DND-41 (cell line): Measurements from ENCODE around the gene VKORC1L1.
"Not testable (repeated sequence)": the region's sequence is repeated elsewhere in the genome, so short reads cannot be mapped to it uniquely, and the experiment has no call there.

Experiments used
- ATAC-seq: fragments of 200-7000 bp; cut with Tn5 transposase; 3 replicates; pipeline ENCODE4 v1.9.1; 2021; ENCODE audit warnings: low read depth; ENCODE audit not compliant: insufficient read depth
- DNase-seq: peaks from one replicate; pipeline ENCODE4 v3.0.0-alpha.2; 2020
- H2AFZ ChIP-seq: 2 replicates; pipeline ENCODE4 v1.6.0; 2012; ENCODE audit warnings: low read depth, low read length
- H3K27ac ChIP-seq: 2 replicates; pipeline ENCODE4 v1.5.1; 2012; ENCODE audit warnings: low read length, inconsistent platforms
- H3K27me3 ChIP-seq: fragments of 200-600 bp; sonication (generic); 2 replicates; pipeline ENCODE4 v1.6.0; 2012; ENCODE audit warnings: low read length, mild to moderate bottlenecking, inconsistent platforms; ENCODE audit not compliant: insufficient read depth, poor library complexity
- H3K36me3 ChIP-seq: 2 replicates; pipeline ENCODE4 v1.5.1; 2012; ENCODE audit warnings: low read length, inconsistent platforms; ENCODE audit not compliant: insufficient read depth
- H3K4me1 ChIP-seq: 2 replicates; pipeline ENCODE4 v1.5.1; 2012; ENCODE audit warnings: mild to moderate bottlenecking, low read length; ENCODE audit not compliant: insufficient read depth
- H3K4me2 ChIP-seq: 2 replicates; pipeline ENCODE4 v1.6.0; 2012; ENCODE audit warnings: mild to moderate bottlenecking, moderate library complexity, low read length, inconsistent platforms; ENCODE audit not compliant: insufficient read depth
- H3K4me3 ChIP-seq, 2 experiments: fragments of 200-600 bp in 1 of 2; shearing (Covaris generic) in 1 of 2; 2 replicates each; pipeline ENCODE4 v1.5.1; 2012 to 2016; ENCODE audit warnings: inconsistent platforms in 2 of 2, low read length in 2 of 2, mild to moderate bottlenecking in 2 of 2, low read depth in 1 of 2, moderate library complexity in 1 of 2
- H3K79me2 ChIP-seq: 2 replicates; pipeline ENCODE4 v1.6.0; 2012; ENCODE audit warnings: low read length, inconsistent platforms; ENCODE audit not compliant: insufficient read depth
- H3K9ac ChIP-seq: 2 replicates; pipeline ENCODE4 v1.6.0; 2012; ENCODE audit warnings: low read depth, mild to moderate bottlenecking, inconsistent platforms, low read length, moderate library complexity
- H3K9me3 ChIP-seq: 2 replicates; pipeline ENCODE4 v1.5.1; 2012; ENCODE audit warnings: low read length, moderate library complexity, mild to moderate bottlenecking, inconsistent platforms; ENCODE audit not compliant: insufficient read depth, severe bottlenecking
- H4K20me1 ChIP-seq: 2 replicates; pipeline ENCODE4 v1.6.0; 2012; ENCODE audit warnings: low read length; ENCODE audit not compliant: insufficient read depth
- EZH2 ChIP-seq: IDR thresholded peaks from 3 replicates; pipeline ENCODE4 v1.6.1; 2012; ENCODE audit warnings: borderline replicate concordance, low read depth, mild to moderate bottlenecking, moderate library complexity, low read length, inconsistent platforms; ENCODE audit not compliant: severe bottlenecking
- TF ChIP-seq, protein P1 (sequence below): IDR thresholded peaks from 2 replicates; pipeline ENCODE4 v1.5.1; 2012; ENCODE audit warnings: borderline replicate concordance, low read length, moderate library complexity, mild to moderate bottlenecking; ENCODE audit not compliant: poor library complexity, severe bottlenecking; ENCODE audit errors: extremely low read depth

VKORC1L1 gene

GRCh38 chr7:65839846-65840245 lies 33.0 kb upstream of the VKORC1L1 start:
- ATAC-seq = no peak
- Histone ChIP-seq H3K9me3 (no peaks in the 10 kb centered on the region), H3K79me2 (no peaks in the 10 kb centered on the region), H2AFZ (no peak overlapping the region), H3K9ac (no peak overlapping the region), H3K4me2 (no peak overlapping the region), H4K20me1 (no peaks in the 10 kb centered on the region), H3K4me3 (no peak overlapping the region), H3K36me3 (no peaks in the 10 kb centered on the region), H3K27me3 (no peaks in the 10 kb centered on the region), H3K27ac (no peak overlapping the region), H3K4me1 (no peaks in the 10 kb centered on the region)
- TF ChIP-seq EZH2 = no peak
- TF ChIP-seq, protein P1, sequence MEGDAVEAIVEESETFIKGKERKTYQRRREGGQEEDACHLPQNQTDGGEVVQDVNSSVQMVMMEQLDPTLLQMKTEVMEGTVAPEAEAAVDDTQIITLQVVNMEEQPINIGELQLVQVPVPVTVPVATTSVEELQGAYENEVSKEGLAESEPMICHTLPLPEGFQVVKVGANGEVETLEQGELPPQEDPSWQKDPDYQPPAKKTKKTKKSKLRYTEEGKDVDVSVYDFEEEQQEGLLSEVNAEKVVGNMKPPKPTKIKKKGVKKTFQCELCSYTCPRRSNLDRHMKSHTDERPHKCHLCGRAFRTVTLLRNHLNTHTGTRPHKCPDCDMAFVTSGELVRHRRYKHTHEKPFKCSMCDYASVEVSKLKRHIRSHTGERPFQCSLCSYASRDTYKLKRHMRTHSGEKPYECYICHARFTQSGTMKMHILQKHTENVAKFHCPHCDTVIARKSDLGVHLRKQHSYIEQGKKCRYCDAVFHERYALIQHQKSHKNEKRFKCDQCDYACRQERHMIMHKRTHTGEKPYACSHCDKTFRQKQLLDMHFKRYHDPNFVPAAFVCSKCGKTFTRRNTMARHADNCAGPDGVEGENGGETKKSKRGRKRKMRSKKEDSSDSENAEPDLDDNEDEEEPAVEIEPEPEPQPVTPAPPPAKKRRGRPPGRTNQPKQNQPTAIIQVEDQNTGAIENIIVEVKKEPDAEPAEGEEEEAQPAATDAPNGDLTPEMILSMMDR = no peak
- DNase-seq = no peak

GRCh38 chr7:65840446-65840845 lies 32.4 kb upstream of the VKORC1L1 start:
- Histone ChIP-seq H3K36me3 (no peaks in the 10 kb centered on the region), H3K79me2 (no peaks in the 10 kb centered on the region), H3K4me1 (no peaks in the 10 kb centered on the region), H2AFZ (no peak overlapping the region), H3K4me2 (no peak overlapping the region), H3K9ac (no peak overlapping the region), H3K27me3 (no peaks in the 10 kb centered on the region), H4K20me1 (no peaks in the 10 kb centered on the region), H3K4me3 (no peak overlapping the region), H3K27ac (no peak overlapping the region), H3K9me3 (no peaks in the 10 kb centered on the region)
- DNase-seq = no peak
- ATAC-seq = no peak
- TF ChIP-seq EZH2 = no peak
- TF ChIP-seq, protein P1 = no peak

- H2AFZ ChIP-seq, H3K9me3 ChIP-seq, H3K27me3 ChIP-seq, H3K4me3 ChIP-seq, H3K4me2 ChIP-seq, H3K9ac ChIP-seq, H4K20me1 ChIP-seq, H3K79me2 ChIP-seq, H3K4me1 ChIP-seq, H3K27ac ChIP-seq, ATAC-seq, DNase-seq, H3K36me3 ChIP-seq: not testable (repeated sequence)
Observed at GRCh38 chr7:65843616-65844015, 29.3 kb upstream of the VKORC1L1 start.

- H3K27me3 ChIP-seq = no peaks in the 10 kb centered on the region
- H3K36me3 ChIP-seq = no peaks in the 10 kb centered on the region
- no peak overlapping the region for H3K4me3 ChIP-seq
- H2AFZ ChIP-seq = no peak overlapping the region
- no peak overlapping the region for H3K27ac ChIP-seq
- ATAC-seq = no peak
- no peaks in the 10 kb centered on the region for H4K20me1 ChIP-seq
- TF ChIP-seq, protein P1 = no peak
- no peak for TF ChIP-seq EZH2
- DNase-seq = no peak
- H3K9ac ChIP-seq = no peak overlapping the region
- H3K9me3 ChIP-seq = no peaks in the 10 kb centered on the region
- H3K79me2 ChIP-seq = no peaks in the 10 kb centered on the region
- H3K4me1 ChIP-seq = no peaks in the 10 kb centered on the region
- no peak overlapping the region for H3K4me2 ChIP-seq
Observed at GRCh38 chr7:65846008-65846570, 26.8 kb upstream of the VKORC1L1 start.

DNA sequence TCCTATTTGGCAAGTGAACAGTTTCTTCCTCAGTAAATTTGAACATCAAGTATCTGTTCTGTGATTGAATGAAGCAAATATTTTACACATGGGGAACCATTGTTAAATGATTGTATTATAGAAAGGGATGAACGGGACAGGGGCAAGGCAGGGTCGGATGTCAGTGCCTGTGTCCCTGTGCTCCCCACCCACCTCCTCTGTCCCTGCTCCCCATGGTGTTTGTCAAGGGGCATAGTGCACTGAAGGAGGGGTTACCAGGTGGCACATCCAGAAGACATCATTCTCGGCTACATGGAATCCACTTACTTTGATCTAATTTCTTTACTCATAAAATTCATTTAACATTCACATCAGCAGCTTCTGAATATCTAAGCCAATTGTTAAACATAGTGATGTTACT lies 19.4 kb upstream of the VKORC1L1 start:
- not testable (repeated sequence) for DNase-seq, H2AFZ ChIP-seq, H3K79me2 ChIP-seq, H3K9ac ChIP-seq, H3K4me2 ChIP-seq, H3K4me1 ChIP-seq, H3K27me3 ChIP-seq, H3K4me3 ChIP-seq, H3K36me3 ChIP-seq, ATAC-seq, H3K9me3 ChIP-seq, H4K20me1 ChIP-seq, H3K27ac ChIP-seq

DNA sequence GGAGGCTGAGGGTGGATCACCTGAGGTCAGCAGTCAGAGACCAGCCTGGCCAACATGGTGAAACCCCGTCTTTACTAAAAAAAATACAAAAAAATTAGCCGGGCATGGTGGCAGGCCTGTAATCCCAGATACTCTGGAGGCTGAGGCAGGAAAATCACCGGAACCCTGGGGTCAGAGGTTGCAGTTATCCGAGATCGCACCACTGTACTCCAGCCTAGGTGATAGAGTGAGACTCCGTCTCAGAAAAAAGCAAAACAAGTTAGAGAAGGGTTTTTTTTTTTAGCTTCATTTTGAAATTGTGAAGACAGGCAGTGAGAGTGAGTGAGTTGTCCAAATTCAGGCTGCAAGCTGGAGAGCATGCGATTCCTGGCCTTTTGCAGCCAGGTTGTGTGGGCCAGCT lies 19.0 kb upstream of the VKORC1L1 start:
- H4K20me1 ChIP-seq, H3K27ac ChIP-seq, H3K4me3 ChIP-seq, H3K27me3 ChIP-seq, H3K79me2 ChIP-seq, H3K9ac ChIP-seq, H2AFZ ChIP-seq, H3K36me3 ChIP-seq, ATAC-seq, H3K9me3 ChIP-seq, H3K4me1 ChIP-seq, DNase-seq, H3K4me2 ChIP-seq: not testable (repeated sequence)
